Thymus (tissue), 11 donors: ENCODE results near the gene BMP7. TPM values are rescaled to one million over a fixed set of nuclear protein-coding genes. Genes with fewer than 3 reads are reported as not detected.
A peak's percentile ranks its signal among the peaks of the same experiment; 100 is the strongest.

Experiments used
- DNase-seq, 9 donors: peaks; one replicate each; pipeline ENCODE4 v3.0.0-alpha.2; 2013; ENCODE audit warnings: low spot score in 9 of 9, low read depth in 6 of 9, missing footprints in 1 of 9
- H3K27ac ChIP-seq, 2 donors: one replicate each; pipeline ENCODE4 v1.5.1; 2013; ENCODE audit warnings: control low read depth in 1 of 2, low read depth in 1 of 2, low read length in 1 of 2, mild to moderate bottlenecking in 1 of 2, moderate library complexity in 1 of 2
- H3K27me3 ChIP-seq, 2 donors: one replicate each; pipeline ENCODE4 v1.5.1; 2013; ENCODE audit warnings: low read length in 1 of 2; ENCODE audit not compliant: control insufficient read depth in 2 of 2, insufficient read depth in 1 of 2
- H3K36me3 ChIP-seq, 2 donors: one replicate each; pipeline ENCODE4 v1.5.1; 2013; ENCODE audit warnings: low read length in 1 of 2, mild to moderate bottlenecking in 1 of 2, moderate library complexity in 1 of 2; ENCODE audit not compliant: control insufficient read depth in 2 of 2, insufficient read depth in 2 of 2
- H3K4me1 ChIP-seq, 2 donors: one replicate each; pipeline ENCODE4 v1.5.1; 2013; ENCODE audit warnings: low read length in 2 of 2; ENCODE audit not compliant: control insufficient read depth in 2 of 2, insufficient read depth in 2 of 2
- H3K4me3 ChIP-seq, 2 donors: one replicate each; pipeline ENCODE4 v1.5.1; 2013; ENCODE audit warnings: low read length in 2 of 2, control low read depth in 1 of 2, mild to moderate bottlenecking in 1 of 2
- H3K9me3 ChIP-seq, 2 donors: one replicate each; pipeline ENCODE4 v1.5.1; 2013; ENCODE audit warnings: low read length in 1 of 2, mild to moderate bottlenecking in 1 of 2; ENCODE audit not compliant: control insufficient read depth in 2 of 2, insufficient read depth in 1 of 2
- WGBS: extraction: QIAGEN DNeasy Blood & Tissue Kit; methylation state at CpG from one replicate; pipeline ENCODE4 v1.1.7; 2013; 5-methylcytosine and 5-hydroxymethylcytosine counted together
- polyA plus RNA-seq: library from polyadenylated mRNA; stranded (reverse); fragments of 200-250 nt; gene quantifications from one replicate; pipeline ENCODE4 v1.2.3, GENCODE V29; 2013
- total RNA-seq: library from RNA; stranded (reverse); fragments of 120-200 nt; gene quantifications from one replicate; pipeline ENCODE4 v1.2.4, GENCODE V29; 2013
- donor health status: healthy.

BMP7 gene
- total and polyA plus RNA-seq, 2 donors, result 2.4 to 6.3 TPM

DNA sequence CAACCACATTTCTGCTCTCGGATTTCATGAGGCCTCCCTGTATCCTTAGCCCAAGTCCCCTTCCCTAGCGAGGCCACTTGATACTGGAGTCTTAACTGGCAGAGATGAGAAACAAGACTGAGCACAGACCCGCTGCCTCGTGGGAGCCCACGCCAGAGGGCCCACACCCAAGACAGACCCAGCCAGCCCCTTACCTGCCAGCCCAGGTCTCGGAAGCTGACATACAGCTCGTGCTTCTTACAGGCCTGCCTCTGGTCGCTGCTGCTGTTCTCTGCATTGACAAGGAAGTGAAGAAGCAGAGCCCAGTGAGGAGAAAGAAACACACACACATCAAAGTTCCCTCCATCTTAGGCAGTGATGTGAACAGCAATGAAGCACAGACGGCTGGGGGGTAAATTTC lies 91.7 kb downstream of the BMP7 start:
- Histone ChIP-seq H3K27me3 (peaks cover 0 to 5% of the 10 kb centered on the region in 2 donors), H3K36me3 (no peaks in the 10 kb centered on the region), H3K4me1 (peaks cover 0 to 12% of the 10 kb centered on the region in 2 donors), H3K27ac (peak overlapping the region in 1 of 2 donors; percentile 19), H3K9me3 (no peaks in the 10 kb centered on the region), H3K4me3 (no peak overlapping the region)
- WGBS, result 83% methylated on average over 9 of the region's 9 CpGs
- no peak for DNase-seq

DNA sequence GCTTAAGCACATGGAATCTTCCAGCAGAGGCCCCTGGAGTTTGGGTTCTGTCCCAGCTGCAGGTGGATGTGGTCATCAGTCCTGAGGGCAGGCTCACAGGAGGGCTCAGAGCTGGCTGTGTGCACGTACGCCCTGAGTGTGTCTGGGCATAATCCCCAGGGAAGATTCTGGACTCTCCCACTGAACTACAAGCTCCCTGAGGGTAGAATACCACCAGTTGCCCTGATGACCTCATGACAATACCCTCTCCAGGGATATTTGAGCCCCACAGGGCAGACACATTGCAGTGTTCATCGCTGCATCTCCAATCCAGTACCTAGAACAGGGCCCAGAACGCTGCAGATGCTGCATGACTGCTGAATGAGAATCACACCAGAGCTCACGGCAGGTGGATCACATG lies 92.5 kb downstream of the BMP7 start:
- H3K4me3 ChIP-seq, result no peak overlapping the region
- no peaks in the 10 kb centered on the region for H3K27me3 ChIP-seq
- peaks cover 0 to 11% of the 10 kb centered on the region in 2 donors for H3K4me1 ChIP-seq
- H3K36me3 ChIP-seq, result no peaks in the 10 kb centered on the region
- no peak overlapping the region for H3K27ac ChIP-seq
- no peak for DNase-seq
- no peaks in the 10 kb centered on the region for H3K9me3 ChIP-seq
- 95% methylated on average over 5 of the region's 5 CpGs for WGBS

DNA sequence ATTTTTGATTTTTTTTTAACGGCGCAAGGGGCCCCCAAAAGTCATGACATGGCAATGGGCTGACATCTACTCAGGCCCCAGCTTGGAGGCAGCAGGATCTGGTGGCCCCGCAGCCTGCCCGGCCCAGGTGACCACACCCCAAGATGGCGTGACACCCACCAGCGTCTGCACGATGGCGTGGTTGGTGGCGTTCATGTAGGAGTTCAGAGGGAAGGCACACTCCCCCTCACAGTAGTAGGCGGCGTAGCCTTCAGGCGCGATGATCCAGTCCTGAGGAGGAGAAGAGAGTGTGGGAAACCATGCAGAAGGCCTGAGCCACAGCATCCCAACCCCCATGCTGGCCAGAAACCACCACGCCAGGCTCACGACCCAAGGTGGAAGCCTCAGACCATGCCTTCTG lies 93.4 kb downstream of the BMP7 start:
- no peaks in the 10 kb centered on the region for H3K36me3 ChIP-seq
- no peak overlapping the region for H3K27ac ChIP-seq
- DNase-seq, result no peak
- H3K4me3 ChIP-seq, result no peak overlapping the region
- H3K27me3 ChIP-seq, result no peaks in the 10 kb centered on the region
- H3K9me3 ChIP-seq, result no peaks in the 10 kb centered on the region
- 92% methylated on average over 15 of the region's 15 CpGs for WGBS
- H3K4me1 ChIP-seq, result peaks cover 0 to 6% of the 10 kb centered on the region in 2 donors

DNA sequence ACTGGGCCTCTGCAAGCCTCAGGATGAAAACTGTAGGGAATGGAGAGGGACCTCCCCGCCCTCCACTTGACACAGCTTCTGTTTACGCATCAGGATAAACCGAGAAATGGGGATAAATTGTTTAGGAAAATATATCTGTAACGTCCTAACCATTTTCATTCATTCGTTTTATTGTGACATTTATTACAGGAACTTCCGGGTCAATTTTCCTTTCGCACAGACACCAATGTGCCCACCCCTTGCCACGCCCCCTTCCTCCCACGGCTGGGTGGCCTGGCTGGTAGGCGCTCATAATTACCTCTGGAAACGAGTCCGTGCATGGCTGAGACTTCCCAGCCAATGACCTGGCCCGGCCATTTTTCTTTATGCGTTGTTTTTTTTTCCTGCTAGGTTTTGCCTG lies 96.1 kb downstream of the BMP7 start:
- Histone ChIP-seq H3K27ac (no peak overlapping the region), H3K4me3 (no peak overlapping the region), H3K27me3 (no peaks in the 10 kb centered on the region), H3K9me3 (no peaks in the 10 kb centered on the region), H3K36me3 (no peaks in the 10 kb centered on the region), H3K4me1 (peaks cover 0 to 3% of the 10 kb centered on the region in 2 donors)
- WGBS, result 66% methylated on average over 14 of the region's 14 CpGs
- DNase-seq, result no peak

DNA sequence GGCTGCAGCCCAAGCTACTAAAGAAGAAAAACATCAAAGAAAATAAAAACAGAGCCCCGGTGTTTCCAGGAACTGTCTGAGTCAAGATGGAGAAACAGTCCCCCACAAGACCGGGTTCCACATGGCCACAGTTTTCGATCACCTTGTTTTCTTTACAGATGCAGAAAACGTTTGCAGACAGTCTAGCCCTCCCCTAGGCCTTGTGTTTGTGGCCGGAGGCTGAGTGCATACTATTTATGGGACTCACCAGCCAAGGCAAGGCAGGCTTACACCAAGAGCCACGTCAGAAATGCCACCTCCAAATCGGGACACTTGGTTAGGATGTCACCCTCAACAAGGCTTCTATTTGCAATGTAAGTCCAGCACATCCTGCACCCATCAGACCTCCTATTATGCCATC lies 97.3 kb downstream of the BMP7 start:
- Histone ChIP-seq H3K4me1 (no peaks in the 10 kb centered on the region), H3K27me3 (no peaks in the 10 kb centered on the region), H3K36me3 (no peaks in the 10 kb centered on the region), H3K27ac (no peak overlapping the region), H3K9me3 (no peaks in the 10 kb centered on the region), H3K4me3 (no peak overlapping the region)
- WGBS, result 93% methylated on average over 7 of the region's 7 CpGs
- DNase-seq, result no peak

DNA sequence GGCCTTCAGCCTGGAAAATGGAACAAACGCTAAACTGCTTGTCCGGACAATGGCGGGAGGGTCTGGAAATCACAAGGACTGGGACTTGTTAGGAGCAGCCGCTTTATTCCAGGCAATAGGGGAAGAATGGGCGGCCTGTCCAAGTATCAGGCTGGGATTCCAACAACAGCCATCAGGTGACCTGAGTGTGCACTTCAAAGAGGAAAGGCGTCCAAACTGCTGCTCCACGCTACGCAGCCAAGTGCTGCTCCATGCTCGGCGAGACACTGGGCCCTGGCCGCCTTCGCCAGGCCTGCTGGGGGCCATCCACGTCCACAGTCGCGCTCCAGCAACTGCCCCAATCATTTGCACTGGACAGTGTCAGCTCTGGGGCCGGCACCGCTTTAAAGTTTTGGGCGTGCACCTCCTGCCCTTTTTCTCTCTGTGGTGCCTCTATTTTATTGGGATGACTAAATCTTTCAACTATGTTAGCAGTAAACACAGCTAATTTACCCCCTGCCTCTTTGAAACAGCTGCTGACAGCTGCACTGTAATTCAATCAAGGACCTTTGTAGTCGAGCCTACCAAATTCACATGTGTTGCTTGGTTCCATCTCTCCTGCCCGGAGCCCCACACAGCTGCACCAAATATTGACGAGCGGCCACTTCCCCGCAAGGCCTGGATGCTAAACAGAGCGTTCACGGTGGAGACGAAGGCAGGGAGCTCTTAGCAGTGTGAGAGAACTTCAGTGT lies 98.3 kb downstream of the BMP7 start:
- WGBS, result 78% methylated on average over 26 of the region's 26 CpGs
- no peak for DNase-seq
- Histone ChIP-seq H3K4me3 (no peak overlapping the region), H3K36me3 (no peaks in the 10 kb centered on the region), H3K4me1 (no peaks in the 10 kb centered on the region), H3K27ac (no peak overlapping the region), H3K27me3 (no peaks in the 10 kb centered on the region), H3K9me3 (no peaks in the 10 kb centered on the region)

DNA sequence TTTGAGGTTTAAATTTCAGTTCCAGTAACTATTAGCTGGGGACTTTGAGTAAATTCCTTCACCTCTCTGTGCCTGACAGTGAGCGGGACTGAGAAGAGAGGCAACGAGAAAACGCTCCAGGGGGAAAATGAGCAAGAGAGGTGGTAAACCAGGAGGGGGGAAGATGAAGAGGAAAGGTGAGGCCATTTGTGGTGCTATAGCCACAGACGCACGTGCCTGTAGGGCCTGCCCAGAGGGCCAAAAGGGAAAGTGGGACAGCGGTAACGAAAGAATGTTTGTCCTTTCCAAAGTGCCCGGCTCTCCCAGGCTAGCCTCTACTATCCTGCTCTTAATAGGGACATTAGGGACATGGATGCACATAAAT lies 99.2 kb downstream of the BMP7 start:
- Histone ChIP-seq H3K4me1 (no peaks in the 10 kb centered on the region), H3K27ac (no peak overlapping the region), H3K36me3 (no peaks in the 10 kb centered on the region), H3K9me3 (no peaks in the 10 kb centered on the region), H3K27me3 (no peaks in the 10 kb centered on the region), H3K4me3 (no peak overlapping the region)
- WGBS, result 86% methylated on average over 8 of the region's 8 CpGs
- DNase-seq, result no peak

DNA sequence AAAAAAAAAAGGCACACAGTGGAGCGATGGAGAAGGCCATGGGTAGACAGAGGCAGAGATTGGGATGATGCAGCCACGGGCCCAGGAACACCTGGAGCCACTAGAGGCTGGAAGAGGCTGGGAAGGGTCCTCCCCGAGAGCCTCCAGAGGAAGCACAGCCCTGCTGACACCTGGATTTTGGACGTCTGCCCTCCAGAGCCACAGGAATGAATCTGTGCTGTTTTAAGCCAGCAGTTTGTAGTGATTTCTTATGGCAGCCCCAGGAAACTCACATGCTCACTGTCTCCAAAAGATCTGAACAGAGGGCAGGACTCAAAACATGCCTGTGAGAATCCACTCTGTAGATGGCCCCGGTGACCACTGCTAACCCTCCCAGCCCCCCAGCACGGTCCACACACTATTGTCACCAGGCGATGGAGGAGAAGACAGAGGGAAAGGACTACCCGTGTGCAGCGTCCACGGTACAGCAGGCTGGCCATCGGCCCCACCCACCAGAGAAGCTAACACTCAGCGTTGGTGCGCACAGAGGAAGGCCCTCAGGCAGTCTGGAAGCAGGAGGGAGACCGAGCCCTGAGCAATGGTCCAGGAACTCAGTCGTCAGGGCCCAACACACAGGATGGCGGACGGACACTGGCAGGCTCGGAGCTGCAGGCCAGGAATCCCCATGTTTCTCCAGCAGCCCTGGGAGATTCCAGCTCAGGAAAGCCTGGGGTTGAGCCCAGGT lies 99.7 kb downstream of the BMP7 start:
- DNase-seq, result no peak
- H3K36me3 ChIP-seq, result no peaks in the 10 kb centered on the region
- 88% methylated on average over 18 of the region's 18 CpGs for WGBS

DNA sequence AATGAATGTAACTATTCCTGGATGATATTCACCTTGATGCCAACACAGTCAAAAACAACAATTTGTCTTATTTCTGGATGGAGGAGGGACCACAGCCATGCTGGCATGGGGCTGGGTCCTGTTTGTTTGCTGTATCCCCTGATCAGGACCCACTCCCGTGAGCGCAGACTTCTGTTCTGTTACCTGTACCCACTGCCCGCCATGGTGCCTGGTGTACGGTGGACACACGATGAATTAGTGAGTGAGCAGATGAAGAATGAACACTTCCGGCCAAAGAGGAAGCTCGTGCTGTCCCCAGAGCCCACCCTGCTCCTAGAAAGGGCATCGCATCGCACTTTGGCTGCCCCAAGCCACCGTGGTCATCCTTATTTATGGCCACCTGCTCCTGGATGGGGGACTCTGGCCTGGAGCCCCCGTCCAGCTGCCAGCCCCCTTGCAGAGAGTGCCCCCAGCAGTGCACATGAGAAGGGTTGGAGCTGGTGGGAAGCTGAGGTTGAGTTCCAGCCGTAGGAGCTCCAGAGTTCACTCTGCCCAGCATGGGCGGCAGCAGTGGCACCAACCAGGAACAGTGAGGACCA lies 100.9 kb downstream of the BMP7 start:
- 96% methylated on average over 13 of the region's 13 CpGs for WGBS
- no peak for DNase-seq
- Histone ChIP-seq H3K4me3 (no peak overlapping the region), H3K27ac (no peak overlapping the region), H3K36me3 (no peaks in the 10 kb centered on the region), H3K27me3 (no peaks in the 10 kb centered on the region), H3K4me1 (no peaks in the 10 kb centered on the region), H3K9me3 (no peaks in the 10 kb centered on the region)

More for the DNA sequence above, 99.7 kb downstream of the BMP7 start:
- H3K4me1 ChIP-seq, result no peaks in the 10 kb centered on the region
- H3K4me3 ChIP-seq, result no peak overlapping the region
- H3K27ac ChIP-seq, result no peak overlapping the region
- no peaks in the 10 kb centered on the region for H3K27me3 ChIP-seq
- H3K9me3 ChIP-seq, result no peaks in the 10 kb centered on the region
